OCI-LY7 (cell line): ENCODE measurements around the gene LANCL1.

Source experiments
- CTCF ChIP-seq: fragments of 200-600 bp; sonication (generic); conservative IDR thresholded peaks from 2 replicates; pipeline ENCODE4 v1.5.1; 2014; ENCODE audit warnings: mild to moderate bottlenecking, antibody characterized with exemption, low read length, moderate library complexity, mixed read lengths
- EZH2phosphoT487 ChIP-seq: fragments of 200-600 bp; sonication (generic); IDR thresholded peaks from 2 replicates; pipeline ENCODE4 v1.6.1; 2018; ENCODE audit warnings: low read depth, borderline replicate concordance, mild to moderate bottlenecking, mixed run types, antibody characterized with exemption, low read length, moderate library complexity, mixed read lengths

DNA sequence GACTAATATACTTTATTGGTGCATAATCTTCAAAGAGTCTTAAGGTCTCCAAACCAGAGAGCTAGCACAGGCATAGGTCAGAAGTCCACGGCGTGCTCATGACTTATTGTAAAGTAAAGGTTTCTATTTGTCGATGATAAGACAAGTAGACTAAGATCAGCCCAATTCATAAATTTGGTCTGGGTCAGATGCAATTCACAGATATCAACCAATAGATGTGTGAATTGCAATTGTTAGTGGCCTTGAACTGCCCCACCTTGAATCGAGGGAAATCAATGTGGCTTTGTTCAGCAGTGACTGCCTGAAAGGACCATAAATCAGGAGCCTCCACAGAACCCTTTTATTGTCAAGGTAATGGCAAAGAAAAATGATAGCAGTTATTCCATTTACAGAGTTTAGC, 40.7 kb upstream of the LANCL1 start:
- TF ChIP-seq CTCF (no peak), EZH2phosphoT487 (no peak)
